Measurements from ENCODE around the gene CASK.

DNA sequence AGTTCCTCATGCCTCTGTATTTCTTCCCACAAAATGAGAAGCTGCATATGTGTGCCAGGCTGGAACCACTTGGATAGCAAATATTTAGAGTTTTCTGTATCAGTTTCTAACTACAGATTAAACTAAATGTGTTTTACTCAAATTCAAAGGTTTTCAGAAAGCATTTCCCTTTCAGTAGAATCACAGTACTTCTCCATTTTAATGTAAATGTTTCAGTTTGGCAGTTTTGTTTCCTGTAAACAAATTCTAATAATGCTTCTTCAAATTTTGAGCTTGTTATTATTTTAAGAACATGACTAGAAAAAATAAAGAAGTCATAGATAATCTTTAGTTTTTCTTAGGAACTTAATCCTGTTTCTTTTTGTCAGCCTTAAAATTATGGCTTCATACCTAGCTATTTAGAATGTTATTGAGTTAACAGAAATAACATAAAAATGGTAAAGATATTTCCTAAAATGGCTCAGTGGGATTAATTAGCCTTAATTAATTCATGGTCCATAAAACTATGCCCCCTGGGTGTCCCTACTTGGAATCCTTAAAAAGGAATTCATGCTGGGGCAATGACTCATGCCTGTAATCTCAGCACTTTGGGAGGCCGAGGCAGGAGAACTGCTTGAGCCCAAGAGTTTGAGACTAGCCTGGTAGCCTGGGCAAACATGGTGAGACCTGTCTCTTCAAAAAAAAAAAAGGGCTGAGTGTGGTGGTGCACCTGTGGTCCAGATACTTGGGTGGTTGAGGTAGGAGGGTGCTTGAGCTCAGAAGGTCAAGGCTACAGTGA is 318.4 kb downstream of the CASK start:
- TF ChIP-seq, protein P1, sequence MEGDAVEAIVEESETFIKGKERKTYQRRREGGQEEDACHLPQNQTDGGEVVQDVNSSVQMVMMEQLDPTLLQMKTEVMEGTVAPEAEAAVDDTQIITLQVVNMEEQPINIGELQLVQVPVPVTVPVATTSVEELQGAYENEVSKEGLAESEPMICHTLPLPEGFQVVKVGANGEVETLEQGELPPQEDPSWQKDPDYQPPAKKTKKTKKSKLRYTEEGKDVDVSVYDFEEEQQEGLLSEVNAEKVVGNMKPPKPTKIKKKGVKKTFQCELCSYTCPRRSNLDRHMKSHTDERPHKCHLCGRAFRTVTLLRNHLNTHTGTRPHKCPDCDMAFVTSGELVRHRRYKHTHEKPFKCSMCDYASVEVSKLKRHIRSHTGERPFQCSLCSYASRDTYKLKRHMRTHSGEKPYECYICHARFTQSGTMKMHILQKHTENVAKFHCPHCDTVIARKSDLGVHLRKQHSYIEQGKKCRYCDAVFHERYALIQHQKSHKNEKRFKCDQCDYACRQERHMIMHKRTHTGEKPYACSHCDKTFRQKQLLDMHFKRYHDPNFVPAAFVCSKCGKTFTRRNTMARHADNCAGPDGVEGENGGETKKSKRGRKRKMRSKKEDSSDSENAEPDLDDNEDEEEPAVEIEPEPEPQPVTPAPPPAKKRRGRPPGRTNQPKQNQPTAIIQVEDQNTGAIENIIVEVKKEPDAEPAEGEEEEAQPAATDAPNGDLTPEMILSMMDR (IDR thresholded peaks at IDR 0.05): no peak
- no peak for TF ChIP-seq POLR2A (IDR thresholded peaks at IDR 0.05)
- no peak for TF ChIP-seq EP300 (IDR thresholded peaks at IDR 0.05)

All from stomach (tissue), 4 donors.